Measurements from ENCODE around the gene SCAMP2.
A peak's percentile ranks its signal among the peaks of the same experiment; 100 is the strongest.

Gene SCAMP2

DNA sequence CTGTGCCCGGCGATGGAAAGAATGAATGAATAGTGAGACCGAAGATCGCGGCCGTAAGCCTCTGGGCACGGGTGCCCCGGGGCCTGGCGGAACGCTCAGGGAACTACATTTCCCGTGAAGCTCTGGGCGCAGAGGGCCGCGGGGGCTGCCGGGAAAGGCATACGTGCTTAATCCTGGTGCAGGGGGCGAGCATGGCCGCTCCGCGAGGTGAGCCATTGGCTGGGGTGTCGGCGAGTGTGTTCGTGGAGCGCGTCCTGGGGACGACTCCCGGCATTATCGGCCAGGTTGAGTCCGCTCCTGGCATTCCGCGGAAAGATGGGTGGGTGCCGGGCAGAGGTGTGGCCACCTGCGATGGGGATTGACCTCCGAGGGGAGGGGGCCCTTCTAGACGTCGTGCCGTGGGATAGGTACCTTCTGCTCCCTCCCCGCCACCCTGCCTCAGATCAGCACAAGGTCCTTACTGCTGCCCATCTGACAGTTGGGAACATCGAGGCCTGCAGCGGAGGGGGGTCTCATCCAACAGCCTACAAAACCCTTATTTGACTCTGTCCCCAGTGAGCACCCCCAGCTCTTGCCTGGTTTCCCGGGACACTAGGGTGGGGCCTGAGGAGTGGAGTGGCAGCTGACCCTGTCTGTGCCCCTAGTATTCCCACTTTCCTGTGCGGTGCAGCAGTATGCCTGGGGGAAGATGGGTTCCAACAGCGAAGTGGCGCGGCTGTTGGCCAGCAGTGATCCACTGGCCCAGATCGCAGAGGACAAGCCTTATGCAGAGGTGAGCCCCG is 16.9 kb upstream of the SCAMP2 start, which contains the start of gene MPI:
Gene MPI, plus strand, starts transcription at position 160 of the 782 bp plus-strand sequence. Its CDS starts 32 bp downstream, at position 192.
- peak; percentile 67 for TF ChIP-seq ZBTB7A (IDR thresholded peaks at IDR 0.05; ENCODE audit: low read depth)
- peak; percentile 83 for TF ChIP-seq MAX (IDR thresholded peaks at IDR 0.05)
- TF ChIP-seq TEAD4 (IDR thresholded peaks at IDR 0.05), result no peak
- peak; percentile 61; the same call in 1 of the 2 replicates for TF ChIP-seq TCF12 (IDR thresholded peaks at IDR 0.05; ENCODE audit: low read depth)
- no peak for TF ChIP-seq NFIC (IDR thresholded peaks at IDR 0.05)
- TF ChIP-seq EGR1 (IDR thresholded peaks at IDR 0.05), result no peak
- peak; percentile 93 for TF ChIP-seq YY1 (IDR thresholded peaks at IDR 0.05; ENCODE audit: low read depth)
- peak; percentile 88 for TF ChIP-seq TAF1 (IDR thresholded peaks at IDR 0.05; ENCODE audit: low read depth)
- TF ChIP-seq, protein P1, sequence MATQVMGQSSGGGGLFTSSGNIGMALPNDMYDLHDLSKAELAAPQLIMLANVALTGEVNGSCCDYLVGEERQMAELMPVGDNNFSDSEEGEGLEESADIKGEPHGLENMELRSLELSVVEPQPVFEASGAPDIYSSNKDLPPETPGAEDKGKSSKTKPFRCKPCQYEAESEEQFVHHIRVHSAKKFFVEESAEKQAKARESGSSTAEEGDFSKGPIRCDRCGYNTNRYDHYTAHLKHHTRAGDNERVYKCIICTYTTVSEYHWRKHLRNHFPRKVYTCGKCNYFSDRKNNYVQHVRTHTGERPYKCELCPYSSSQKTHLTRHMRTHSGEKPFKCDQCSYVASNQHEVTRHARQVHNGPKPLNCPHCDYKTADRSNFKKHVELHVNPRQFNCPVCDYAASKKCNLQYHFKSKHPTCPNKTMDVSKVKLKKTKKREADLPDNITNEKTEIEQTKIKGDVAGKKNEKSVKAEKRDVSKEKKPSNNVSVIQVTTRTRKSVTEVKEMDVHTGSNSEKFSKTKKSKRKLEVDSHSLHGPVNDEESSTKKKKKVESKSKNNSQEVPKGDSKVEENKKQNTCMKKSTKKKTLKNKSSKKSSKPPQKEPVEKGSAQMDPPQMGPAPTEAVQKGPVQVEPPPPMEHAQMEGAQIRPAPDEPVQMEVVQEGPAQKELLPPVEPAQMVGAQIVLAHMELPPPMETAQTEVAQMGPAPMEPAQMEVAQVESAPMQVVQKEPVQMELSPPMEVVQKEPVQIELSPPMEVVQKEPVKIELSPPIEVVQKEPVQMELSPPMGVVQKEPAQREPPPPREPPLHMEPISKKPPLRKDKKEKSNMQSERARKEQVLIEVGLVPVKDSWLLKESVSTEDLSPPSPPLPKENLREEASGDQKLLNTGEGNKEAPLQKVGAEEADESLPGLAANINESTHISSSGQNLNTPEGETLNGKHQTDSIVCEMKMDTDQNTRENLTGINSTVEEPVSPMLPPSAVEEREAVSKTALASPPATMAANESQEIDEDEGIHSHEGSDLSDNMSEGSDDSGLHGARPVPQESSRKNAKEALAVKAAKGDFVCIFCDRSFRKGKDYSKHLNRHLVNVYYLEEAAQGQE (IDR thresholded peaks at IDR 0.05; ENCODE audit: low read depth), result no peak
- TF ChIP-seq USF1 (IDR thresholded peaks at IDR 0.05), result 0 out of 2 replicates have a peak, but pooled peaks have one; percentile 26
- peak; percentile 53 for TF ChIP-seq CREB1 (IDR thresholded peaks at IDR 0.05; ENCODE audit: low read depth)
- TF ChIP-seq FOXM1 (IDR thresholded peaks at IDR 0.05; ENCODE audit: borderline replicate concordance, low read depth), result no peak
- TF ChIP-seq CEBPB (IDR thresholded peaks at IDR 0.05), result no peak
- TF ChIP-seq RAD21 (IDR thresholded peaks at IDR 0.05; ENCODE audit: low read depth), result no peak
- no peak for TF ChIP-seq EP300 (IDR thresholded peaks at IDR 0.05; ENCODE audit: borderline replicate concordance)

DNA sequence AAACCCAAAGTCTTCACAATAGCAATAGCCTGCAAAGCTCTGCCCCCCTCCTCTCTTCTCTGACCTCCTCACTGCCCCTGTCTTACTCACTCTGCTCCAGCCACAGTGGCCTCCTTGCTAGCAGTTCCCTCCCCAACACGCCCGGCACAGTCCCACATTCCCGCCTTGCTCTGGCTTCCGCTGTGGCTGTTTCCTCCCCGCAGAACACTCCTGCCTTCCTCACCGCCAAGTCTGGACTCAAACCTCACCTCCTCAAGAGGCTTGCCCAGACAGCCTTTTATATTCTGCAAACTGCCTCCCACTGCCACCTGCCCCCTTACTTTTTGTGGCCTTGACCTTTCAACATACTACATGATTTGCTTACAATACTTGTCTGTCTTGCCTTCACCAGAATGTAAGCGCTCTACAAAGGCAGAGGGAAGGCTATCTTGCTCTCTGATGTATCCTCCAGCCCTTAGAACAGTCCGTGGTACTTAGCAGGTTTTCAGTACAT is 16.3 kb upstream of the SCAMP2 start:
- TF ChIP-seq, protein P1 (IDR thresholded peaks at IDR 0.05; ENCODE audit: low read depth), result no peak
- TF ChIP-seq CEBPB (IDR thresholded peaks at IDR 0.05) (no peak), RAD21 (IDR thresholded peaks at IDR 0.05; ENCODE audit: low read depth) (no peak), NFIC (IDR thresholded peaks at IDR 0.05) (no peak), EGR1 (IDR thresholded peaks at IDR 0.05) (no peak)

- TF ChIP-seq TAF1 (IDR thresholded peaks at IDR 0.05; ENCODE audit: low read depth) (no peak), ZBTB7A (IDR thresholded peaks at IDR 0.05; ENCODE audit: low read depth) (no peak), EP300 (IDR thresholded peaks at IDR 0.05; ENCODE audit: borderline replicate concordance) (no peak), EGR1 (IDR thresholded peaks at IDR 0.05) (no peak), USF1 (IDR thresholded peaks at IDR 0.05) (no peak), TCF12 (IDR thresholded peaks at IDR 0.05; ENCODE audit: low read depth) (no peak), YY1 (IDR thresholded peaks at IDR 0.05; ENCODE audit: low read depth) (no peak), NFIC (IDR thresholded peaks at IDR 0.05) (no peak), MAX (IDR thresholded peaks at IDR 0.05) (no peak)
- TF ChIP-seq, protein P1 (IDR thresholded peaks at IDR 0.05; ENCODE audit: low read depth), result no peak
Observed at GRCh38 chr15:74888716-74889115, 15.6 kb upstream of the SCAMP2 start.

DNA sequence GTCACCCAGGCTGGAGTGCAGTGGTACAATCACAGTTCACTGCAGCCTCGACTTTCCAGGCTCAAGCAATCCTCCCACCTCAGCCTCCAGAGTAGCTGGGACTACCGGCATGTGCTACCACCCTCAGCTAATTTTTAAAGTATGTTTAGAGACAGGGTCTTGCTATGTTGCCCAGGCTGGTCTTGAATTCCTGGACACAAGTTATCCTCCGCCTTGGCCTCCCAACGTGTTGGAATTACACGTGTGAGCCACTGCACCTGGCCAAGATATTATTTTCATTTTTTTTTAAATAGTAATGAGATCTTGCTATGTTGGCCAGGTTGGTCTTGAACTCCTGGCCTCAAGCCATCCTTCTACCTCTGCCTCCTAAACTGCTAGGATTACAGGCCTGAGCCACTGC is 12.3 kb upstream of the SCAMP2 start:
- no peak for TF ChIP-seq FOXM1 (IDR thresholded peaks at IDR 0.05; ENCODE audit: borderline replicate concordance, low read depth)
- no peak for TF ChIP-seq RAD21 (IDR thresholded peaks at IDR 0.05; ENCODE audit: low read depth)
- no peak for TF ChIP-seq YY1 (IDR thresholded peaks at IDR 0.05; ENCODE audit: low read depth)
- TF ChIP-seq TAF1 (IDR thresholded peaks at IDR 0.05; ENCODE audit: low read depth), result no peak
- no peak for TF ChIP-seq TCF12 (IDR thresholded peaks at IDR 0.05; ENCODE audit: low read depth)
- TF ChIP-seq CEBPB (IDR thresholded peaks at IDR 0.05), result no peak
- no peak for TF ChIP-seq EP300 (IDR thresholded peaks at IDR 0.05; ENCODE audit: borderline replicate concordance)
- no peak for TF ChIP-seq ZBTB7A (IDR thresholded peaks at IDR 0.05; ENCODE audit: low read depth)
- no peak for TF ChIP-seq USF1 (IDR thresholded peaks at IDR 0.05)
- TF ChIP-seq TEAD4 (IDR thresholded peaks at IDR 0.05), result no peak
- no peak for TF ChIP-seq MAX (IDR thresholded peaks at IDR 0.05)
- TF ChIP-seq CREB1 (IDR thresholded peaks at IDR 0.05; ENCODE audit: low read depth), result no peak
- no peak for TF ChIP-seq EGR1 (IDR thresholded peaks at IDR 0.05)
- no peak for TF ChIP-seq NFIC (IDR thresholded peaks at IDR 0.05)
- TF ChIP-seq, protein P1 (IDR thresholded peaks at IDR 0.05; ENCODE audit: low read depth), result no peak

Data from Ishikawa (cell line).